EH (cell line): ENCODE measurements around the gene DNAJC9.

Source experiments
- DNase-seq: peaks from one replicate; pipeline ENCODE4 v3.0.0-alpha.2; 2015; ENCODE audit warnings: low read depth

Gene DNAJC9

DNA sequence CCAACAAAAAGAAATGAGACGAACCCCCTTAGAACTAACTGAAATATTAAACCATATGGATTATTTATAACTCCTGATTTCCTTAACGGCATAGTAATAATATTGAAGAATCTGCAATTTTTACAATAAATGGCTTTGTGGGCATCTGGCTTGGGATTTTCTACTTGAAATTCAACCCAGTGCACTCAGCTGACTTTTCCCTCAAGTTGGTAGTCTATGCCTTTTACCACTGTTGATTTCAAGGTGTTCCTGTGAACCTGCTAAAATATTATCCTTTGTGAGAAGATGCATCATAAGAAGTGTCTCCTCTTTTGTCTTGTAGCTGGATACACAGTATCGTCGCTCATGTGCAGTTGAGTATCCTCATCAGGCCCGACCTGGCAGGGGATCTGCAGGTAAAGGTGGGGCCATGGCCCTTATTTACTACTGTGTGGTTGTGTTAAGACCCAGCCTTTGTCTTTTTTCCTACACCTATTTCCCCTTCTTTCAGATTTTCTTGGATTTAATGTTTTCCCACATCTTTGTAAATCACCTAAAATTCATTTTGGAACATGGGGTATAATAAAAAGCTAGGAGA is 8.0 kb downstream of the DNAJC9 start:
- no peak for DNase-seq

DNA sequence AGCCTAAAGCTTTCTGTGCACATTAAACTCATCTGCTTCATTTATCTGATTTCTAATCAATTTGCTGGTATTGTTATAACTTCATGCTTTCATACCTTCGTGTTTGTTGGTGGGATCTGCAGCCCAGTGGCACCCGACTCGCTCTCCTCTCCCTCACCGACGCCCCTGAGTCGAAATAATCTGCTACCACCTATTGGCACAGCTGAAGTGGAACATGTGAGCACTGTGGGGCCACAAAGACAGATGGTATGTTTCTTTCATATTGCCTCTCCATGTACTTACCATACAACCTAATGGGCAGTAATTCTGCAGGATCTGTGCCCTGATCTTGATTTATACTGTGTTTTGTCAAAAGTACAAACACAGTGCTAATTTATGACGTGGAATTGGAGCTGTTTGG is 12.4 kb downstream of the DNAJC9 start:
- DNase-seq: no peak

DNA sequence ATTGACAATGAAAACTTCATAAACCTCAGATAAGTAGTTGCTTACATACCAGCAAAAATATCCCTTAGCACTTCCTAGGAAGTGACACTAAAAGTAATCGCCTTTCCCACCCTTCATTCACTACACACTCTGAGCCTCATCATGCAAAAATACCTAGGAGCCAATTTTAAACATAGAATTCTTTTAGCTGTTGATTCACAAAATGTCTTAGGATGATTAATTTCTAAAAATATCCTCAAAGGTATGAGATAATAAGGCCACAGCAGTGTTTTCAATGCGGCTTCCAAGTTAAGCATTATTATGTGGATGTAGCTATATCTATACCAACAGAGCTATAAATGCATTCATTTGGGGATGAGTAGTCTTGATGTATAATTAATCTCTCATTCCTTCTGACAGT is 13.2 kb downstream of the DNAJC9 start:
- DNase-seq: peak; percentile 52

DNA sequence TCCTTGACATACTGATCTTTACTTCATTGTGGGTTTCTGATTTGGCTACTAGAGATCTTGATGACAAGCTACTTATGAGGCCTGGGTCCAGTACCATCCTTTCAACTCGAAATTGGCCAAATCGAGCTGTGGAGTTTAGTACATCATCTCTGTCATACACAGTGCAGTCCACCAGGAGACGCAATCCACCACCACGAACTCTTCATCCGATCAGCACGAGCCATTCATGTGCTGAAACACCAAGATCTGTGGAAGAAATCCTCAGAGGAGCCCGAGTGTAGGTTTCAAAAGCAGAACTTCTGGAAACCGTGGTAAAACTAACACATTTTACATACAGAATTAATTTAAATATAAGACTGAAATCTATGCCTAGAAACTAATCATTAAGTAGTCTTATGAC is 14.2 kb downstream of the DNAJC9 start:
- DNase-seq: no peak

DNA sequence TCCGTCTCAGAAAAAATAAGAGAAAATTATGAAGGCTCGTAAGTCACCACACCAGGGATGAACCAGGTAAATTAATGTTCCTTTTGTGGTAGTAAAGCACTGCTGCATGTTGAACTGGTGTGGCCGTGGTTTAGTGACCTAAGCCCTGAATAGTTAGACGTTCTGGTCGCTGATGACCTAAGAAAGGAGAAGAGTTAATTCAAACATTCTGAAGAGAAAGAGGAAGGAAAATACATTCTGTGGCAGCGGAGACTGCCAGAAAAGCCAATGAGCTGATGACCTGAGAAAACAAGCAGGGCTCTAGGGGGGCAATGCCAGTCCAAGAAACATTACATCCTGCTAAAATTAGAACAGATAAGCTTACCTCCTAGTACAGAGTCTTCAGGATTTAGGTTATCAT is 17.5 kb downstream of the DNAJC9 start:
- DNase-seq: no peak

DNA sequence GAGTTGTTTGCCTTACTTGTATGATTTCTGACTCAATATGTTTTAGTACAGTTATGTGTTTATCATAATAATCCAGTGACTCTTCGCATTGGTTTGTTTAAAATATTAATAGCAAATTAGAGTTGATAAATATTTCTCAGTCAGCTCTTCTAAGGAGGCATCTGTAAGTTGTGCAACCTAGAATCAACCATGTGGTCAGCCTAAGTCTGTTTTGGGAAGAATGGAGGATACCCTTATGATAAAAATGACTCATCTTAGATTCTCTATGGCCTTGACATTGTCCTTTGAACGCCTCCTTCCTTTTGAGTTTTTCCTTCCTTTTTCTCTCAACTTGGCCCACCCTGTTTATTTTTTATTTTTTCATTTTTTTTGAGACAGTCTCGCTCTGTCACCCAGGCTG is 18.8 kb downstream of the DNAJC9 start:
- no peak for DNase-seq

DNA sequence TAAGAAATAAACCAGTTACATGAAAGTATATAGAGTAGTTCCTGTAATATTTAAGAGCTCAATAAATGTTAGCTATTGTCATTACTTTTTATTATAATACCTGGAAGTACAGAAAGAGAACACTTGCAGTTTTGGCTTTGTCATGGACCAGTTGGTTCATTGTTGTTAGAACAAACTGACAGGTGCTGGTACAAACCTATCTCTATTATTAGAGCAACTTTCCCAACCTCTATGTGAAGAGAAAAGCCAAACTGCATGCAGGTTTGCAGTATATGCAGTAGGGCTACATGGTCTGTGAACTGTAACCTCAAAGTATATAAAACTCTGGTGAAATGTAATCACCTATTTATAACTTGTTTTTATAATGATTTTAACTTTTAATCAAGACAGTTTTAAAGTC is 20.4 kb downstream of the DNAJC9 start:
- no peak for DNase-seq

DNA sequence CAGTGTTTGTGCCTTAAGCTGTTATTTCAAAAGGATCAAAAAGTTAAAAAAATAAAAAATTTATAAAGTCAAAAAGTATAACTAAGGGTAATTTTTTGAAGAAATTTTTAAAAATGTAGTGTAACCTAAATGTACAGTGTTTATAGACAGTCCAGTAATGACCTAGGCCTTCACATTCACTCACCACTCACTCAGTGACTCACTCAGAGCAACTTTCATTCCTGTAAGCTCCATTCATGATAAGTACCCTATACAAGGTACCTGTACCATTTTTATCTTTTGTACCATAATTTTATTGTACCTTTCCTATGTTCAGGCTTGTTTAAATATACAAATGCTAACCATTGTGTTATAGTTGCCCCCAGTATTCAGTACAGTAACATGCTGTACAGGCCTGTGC is 21.5 kb downstream of the DNAJC9 start:
- peak; percentile 23 for DNase-seq

DNA sequence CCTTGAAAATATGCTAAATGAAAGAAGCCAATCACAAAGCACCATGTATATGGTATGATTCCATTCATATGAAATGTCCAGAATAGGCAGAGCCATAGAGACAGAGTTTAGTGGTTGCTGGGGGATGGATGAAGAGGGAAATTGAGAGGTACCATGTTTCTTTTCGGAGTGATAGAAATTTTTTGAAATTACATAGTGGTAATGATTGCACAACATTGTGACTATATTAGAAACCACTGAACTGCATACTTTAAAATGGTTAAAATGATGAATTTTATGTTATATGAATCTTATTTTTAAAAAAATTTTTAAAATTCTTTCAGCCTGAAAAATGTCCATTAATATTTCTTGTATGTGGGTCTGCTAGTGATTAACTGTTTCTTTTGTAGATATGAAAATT is 26.1 kb downstream of the DNAJC9 start:
- DNase-seq: no peak

DNA sequence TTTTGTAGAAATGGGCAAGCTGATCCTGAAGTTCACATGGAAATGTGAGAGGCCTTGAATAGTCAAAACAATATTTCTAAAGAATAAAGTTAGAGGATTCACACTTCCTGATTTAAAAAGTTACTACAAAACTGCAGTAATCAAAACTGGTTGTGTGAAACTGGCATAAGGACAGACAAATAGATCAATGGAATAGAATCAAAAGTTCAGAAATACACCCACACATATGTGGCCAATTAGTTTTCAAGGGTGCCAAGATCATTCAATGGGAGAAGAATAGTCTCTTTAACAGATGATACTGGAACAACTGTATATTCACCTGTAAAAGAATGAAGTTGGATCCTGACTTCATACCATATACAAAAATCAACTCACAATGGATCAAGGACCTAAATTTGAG is 27.7 kb downstream of the DNAJC9 start:
- DNase-seq: no peak

DNA sequence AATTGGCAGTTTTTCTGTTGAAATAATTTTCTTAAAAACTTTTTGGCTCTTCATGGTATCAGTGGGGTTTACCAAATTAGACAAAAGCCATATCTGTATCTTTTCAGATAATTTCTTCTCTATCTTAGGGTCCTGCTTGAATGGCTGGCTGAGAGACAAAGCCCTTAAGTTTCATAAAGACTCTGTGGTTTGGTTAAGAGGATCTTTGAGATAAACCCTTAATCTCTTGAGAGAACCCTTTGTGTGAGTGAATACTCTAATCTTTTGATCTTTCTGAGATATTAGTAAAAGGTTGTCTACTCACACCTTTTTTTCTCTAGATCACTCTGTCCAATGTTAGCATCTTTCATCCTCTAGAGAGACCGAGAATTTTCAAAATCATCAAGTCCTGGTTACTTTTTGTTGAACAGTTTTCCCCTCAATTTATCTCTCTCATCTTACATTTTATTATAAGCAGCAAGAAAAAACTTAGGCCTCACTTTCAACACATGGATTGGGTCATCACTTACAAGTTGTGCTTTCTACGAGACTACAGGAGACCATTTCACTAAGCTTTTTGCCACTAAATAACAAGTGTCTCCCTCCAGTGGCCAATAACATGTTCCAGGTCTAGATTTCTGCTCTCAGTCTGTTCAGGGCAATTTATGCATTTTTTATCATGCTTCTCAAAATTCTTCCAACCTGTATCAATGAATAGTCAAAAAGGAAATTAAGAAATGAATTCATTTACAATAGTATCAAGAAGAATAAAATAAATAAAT is 28.4 kb downstream of the DNAJC9 start:
- DNase-seq: peak; percentile 38

DNA sequence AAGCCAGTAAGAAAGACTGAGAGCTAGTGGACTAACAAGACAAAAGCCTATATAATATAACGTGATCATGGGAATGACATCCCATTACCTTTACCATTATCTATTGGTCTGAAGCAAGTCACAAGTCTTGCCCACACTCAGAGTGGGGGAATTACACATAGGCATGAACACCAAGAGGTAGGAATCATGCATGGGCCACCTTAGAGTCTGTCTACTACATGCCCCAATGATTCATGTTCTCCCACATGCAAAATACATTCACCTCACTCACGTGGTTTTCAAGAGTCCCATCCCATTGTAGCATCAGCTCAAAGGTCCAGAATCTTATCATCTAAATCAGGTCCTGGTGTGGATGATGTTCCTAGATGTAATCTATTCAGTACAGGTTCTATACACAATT is 29.4 kb downstream of the DNAJC9 start:
- no peak for DNase-seq

DNA sequence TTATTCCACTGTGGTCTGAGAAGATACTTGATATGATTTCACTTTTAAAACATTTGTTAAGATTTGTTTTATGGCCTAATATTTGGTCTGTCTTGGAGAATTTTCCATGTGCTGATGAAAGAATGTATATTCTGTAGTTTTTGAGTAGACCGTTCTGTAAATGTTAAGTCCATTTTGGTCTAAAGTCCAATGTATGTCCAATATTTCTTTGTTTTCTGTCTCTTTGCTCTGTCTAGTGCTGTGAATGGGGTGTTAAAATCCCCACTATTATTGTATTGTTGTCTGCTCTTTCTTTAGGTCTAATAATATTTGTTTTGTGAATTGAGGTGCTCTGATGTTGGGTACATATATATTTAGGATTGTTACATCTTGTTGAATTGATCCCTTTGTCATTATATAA is 31.3 kb downstream of the DNAJC9 start:
- no peak for DNase-seq

DNA sequence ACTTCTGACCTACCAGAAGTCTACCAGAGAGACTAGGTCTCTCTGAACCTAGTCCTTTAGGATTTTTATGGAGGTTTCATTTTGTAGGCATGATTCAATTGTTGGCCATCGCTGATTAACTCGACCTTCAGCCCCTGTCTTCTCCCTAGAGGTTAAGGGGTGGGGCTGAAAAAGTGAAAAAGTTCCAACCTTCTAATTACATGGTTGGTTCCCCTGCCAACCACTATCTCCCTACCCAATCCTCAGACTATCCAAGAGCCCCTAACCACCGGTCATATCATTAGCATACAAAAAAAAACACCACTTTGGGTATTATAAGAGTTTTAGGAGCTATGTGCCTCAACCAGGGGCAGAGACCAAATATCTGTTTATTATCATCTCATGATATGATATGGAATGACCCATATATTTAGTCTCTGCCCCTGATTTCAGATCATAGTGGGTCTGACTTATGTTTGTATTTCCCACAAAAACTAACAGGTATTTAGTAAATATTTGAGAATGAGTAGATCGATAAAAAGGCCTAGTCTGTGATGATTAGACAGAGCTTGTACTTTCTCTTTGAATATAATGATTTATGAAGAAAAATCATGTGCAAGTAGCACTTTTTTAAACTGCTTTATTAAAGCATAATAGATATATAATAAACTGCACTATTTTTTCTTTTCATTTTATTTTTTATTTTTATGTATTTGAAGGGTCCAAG is 35.8 kb downstream of the DNAJC9 start:
- DNase-seq: no peak

DNA sequence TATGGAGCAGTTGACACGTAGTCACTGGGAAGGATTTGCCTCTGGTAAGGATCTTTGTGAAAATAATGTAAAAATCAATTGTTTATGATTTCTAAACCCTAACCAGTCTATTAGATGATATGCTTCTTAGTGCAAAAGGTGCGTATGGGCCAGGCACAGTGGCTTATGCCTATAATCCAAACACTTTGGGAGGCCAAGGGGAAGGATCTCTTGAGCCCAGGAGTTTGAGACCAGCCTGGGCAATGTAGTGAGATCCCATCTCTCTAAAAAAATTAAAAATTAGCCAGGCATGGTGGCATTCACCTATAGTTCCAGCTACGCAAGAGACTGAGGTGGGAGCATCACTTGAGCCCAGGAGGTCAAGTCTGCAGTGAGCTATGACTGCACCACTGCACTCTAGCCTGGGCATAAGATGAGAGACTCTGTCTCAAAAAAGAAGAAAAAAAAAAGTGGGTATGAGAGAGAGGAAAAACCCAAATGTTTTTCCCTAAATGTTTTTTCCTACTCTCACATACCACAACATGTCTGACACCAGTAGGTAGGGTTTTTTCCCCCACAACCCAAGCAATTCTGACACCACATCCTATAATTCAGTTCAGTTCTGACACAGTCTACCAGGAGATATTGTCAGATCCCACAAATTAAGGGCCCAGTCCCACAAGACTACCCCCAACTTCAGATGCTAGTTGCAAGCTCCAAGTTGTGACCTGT is 36.5 kb downstream of the DNAJC9 start:
- DNase-seq: no peak

DNA sequence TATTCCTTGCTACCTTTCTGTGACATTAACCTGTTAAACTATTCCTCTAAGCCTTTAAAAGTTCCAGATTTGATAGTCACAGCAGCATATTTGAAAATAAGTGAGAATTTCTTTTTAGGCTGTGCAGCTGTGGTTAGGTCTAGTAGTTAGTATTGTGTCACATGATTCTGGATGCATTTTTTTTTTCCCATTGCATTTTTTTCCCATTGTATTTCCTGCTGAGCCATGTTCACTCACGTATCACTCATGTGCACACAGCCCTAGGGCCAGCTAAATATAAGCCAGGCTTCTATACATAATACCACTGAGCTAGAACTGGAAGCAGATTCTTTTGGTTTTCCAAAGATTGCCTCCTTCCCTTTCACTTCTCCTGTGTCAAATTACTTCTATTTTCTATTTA is 37.4 kb downstream of the DNAJC9 start:
- peak; percentile 78 for DNase-seq

DNA sequence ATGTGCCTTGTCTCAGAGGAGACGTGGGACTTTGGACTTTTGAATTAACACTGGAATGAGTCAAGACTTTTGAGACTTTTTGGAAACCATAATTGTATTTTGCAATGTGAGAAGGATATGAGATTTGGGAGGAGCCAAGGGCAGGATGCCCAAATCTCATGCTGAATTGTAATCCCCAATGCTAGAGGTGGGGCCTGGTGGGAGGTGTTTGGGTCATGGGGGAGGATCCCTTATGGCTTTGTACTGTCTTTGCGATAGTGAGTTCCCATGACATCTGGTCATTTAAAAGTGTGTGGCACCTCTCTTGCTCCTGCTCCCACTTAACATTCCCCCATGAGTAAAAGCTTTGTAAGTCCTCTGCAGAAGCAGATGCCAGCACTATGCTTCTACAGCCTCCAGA is 39.2 kb downstream of the DNAJC9 start:
- DNase-seq: no peak

DNA sequence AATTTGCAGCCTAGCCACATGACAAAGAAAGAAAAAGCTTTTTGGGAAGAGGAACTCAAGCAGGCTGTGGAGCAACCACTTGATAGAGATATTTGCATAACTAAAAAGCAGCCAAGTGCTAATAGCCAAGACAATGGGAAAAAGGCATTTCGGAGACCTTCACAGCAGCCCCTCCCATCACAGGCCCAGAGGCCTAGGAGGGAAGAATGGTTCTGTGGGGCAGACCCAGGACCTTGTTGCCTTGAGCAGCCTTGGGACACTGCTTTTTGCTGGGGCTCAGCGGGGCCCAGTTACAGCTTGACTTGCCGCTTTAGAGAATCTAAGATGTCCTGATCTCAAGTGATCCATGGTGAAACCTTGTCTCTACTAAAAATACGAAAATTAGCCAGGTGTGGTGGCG is 40.7 kb downstream of the DNAJC9 start:
- DNase-seq: no peak

DNA sequence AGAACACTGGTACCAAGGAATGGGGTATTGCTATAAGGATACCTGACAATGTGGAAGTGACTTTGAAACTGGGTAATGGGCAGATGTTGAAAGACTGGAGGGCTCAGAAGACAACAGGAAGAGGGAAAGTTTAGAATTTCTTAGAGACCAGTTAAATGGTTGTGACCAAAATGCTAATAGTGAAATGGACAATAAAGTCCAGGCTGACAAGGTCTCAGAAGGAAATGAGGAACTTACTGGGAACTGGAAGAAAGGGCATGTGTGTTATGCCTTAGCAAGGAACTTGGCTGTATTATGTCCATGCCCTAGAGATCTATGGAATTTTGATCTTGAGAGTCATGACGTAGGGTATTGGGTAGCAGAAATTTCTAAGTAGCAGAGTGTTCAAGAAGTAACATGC is 41.2 kb downstream of the DNAJC9 start:
- no peak for DNase-seq

DNA sequence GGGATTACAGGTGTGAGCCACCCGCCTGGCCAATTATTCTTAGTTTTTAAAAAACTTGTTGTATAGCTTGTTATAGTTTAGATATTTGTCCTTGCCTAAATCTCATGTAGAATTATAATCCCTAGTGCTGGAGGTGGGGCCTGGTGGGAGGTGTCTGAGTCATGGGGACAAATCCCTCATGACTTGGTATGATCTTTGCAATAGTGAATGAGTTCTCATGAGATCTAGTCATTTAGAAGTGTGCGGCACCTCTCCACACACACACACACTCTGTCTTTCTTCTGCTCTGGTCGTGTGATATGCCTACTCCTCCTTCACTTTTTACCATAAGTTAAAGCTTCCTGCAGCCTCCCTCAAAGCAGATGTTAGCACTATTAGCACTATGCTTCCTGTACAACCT is 42.0 kb downstream of the DNAJC9 start:
- no peak for DNase-seq
